PC-9 (cell line): ENCODE measurements around the gene PEX11G. TPM values are rescaled to one million over a fixed set of nuclear protein-coding genes. Genes with fewer than 3 reads are reported as not detected.

ENCODE experiments used
- BruUV-seq: library from RNA; stranded (reverse); fragments of 400-500 nt; replicated peaks from 2 replicates; lab custom pipeline; 2021; lab: Mats Ljungman, UMichigan
- CTCF ChIA-PET: fragments of 300-600 bp; sonication (Branson Sonifier 250); formaldehyde crosslinking; loops from one replicate; lab custom pipeline; 2022; ENCODE audit warnings: antibody characterized with exemption; lab: Charles Lee
- POLR2A ChIA-PET: fragments of 300-600 bp; sonication (Branson Sonifier 250); formaldehyde crosslinking; loops from one replicate; lab custom pipeline; 2022; ENCODE audit warnings: antibody characterized with exemption; ENCODE audit not compliant: unreplicated experiment; lab: Charles Lee
- DNase-seq, 2 experiments: peaks; one replicate each; pipeline versions ENCODE4 v3.0.0 to v3.0.0-alpha.2; 2015 to 2022; ENCODE audit warnings: mixed read lengths in 1 of 2
- H2AFZ ChIP-seq: fragments of 200-600 bp; sonication (generic); 2 replicates; pipeline ENCODE4 v1.8.1; 2017; ENCODE audit warnings: antibody characterized with exemption
- H3F3A ChIP-seq: fragments of 200-600 bp; sonication (generic); 2 replicates; pipeline ENCODE4 v1.8.1; 2017; ENCODE audit warnings: antibody characterized with exemption, mild to moderate bottlenecking, low read depth; ENCODE audit not compliant: insufficient read depth
- H3K27ac ChIP-seq: fragments of 200-600 bp; sonication (generic); 2 replicates; pipeline ENCODE4 v1.6.1; 2016; ENCODE audit warnings: mixed run types
- H3K27me3 ChIP-seq: fragments of 200-600 bp; sonication (generic); 2 replicates; pipeline ENCODE4 v1.6.1; 2016; ENCODE audit warnings: low read depth, mixed run types; ENCODE audit not compliant: insufficient read depth
- H3K36me3 ChIP-seq: fragments of 200-600 bp; sonication (generic); 2 replicates; pipeline ENCODE4 v1.6.1; 2016; ENCODE audit warnings: low read depth, mixed run types
- H3K4me1 ChIP-seq: fragments of 200-600 bp; sonication (generic); replicated peaks from 2 replicates; pipeline ENCODE4 v1.6.1; 2016; ENCODE audit warnings: mixed run types; ENCODE audit not compliant: insufficient read depth
- H3K4me2 ChIP-seq: fragments of 200-600 bp; sonication (generic); 2 replicates; pipeline ENCODE4 v1.6.1; 2017; ENCODE audit warnings: mixed run types
- H3K4me3 ChIP-seq: fragments of 200-600 bp; sonication (generic); 2 replicates; pipeline ENCODE4 v1.6.1; 2016; ENCODE audit warnings: mixed run types
- H3K79me2 ChIP-seq: fragments of 200-600 bp; sonication (generic); 2 replicates; pipeline ENCODE4 v1.6.1; 2017; ENCODE audit warnings: low read depth, mixed run types
- H3K9me2 ChIP-seq: fragments of 200-600 bp; sonication (generic); 2 replicates; pipeline ENCODE4 v1.8.1; 2017; ENCODE audit warnings: mild to moderate bottlenecking; ENCODE audit not compliant: insufficient read depth
- H3K9me3 ChIP-seq: fragments of 200-600 bp; sonication (generic); 2 replicates; pipeline ENCODE4 v1.8.1; 2016; ENCODE audit warnings: low read depth; ENCODE audit not compliant: insufficient read depth
- H4K20me1 ChIP-seq: fragments of 200-600 bp; sonication (generic); 2 replicates; pipeline ENCODE4 v1.8.1; 2017; ENCODE audit not compliant: insufficient read depth
- CTCF ChIP-seq: fragments of 200-600 bp; sonication (generic); conservative IDR thresholded peaks from 2 replicates; pipeline ENCODE4 v1.6.1; 2017; ENCODE audit warnings: mixed run types, antibody characterized with exemption, mild to moderate bottlenecking, moderate library complexity
- EZH2 ChIP-seq: fragments of 200-600 bp; sonication (generic); IDR thresholded peaks from 2 replicates; pipeline ENCODE4 v1.8.0; 2017; ENCODE audit warnings: antibody characterized with exemption, low read depth
- intact Hi-C: fragments of 100-400 bp; cut with micrococcal nuclease; formaldehyde crosslinking; loops from one replicate; pipeline ENCODE4 v1.10.0; 2022; ENCODE audit not compliant: unreplicated experiment
- total RNA-seq: library from RNA; stranded (reverse); gene quantifications from 2 replicates; pipeline ENCODE4 v1.2.3, GENCODE V29; 2021

Gene PEX11G
- total RNA-seq, 1 experiment from 2014 or later: 10.5 TPM

- Histone ChIP-seq H3K79me2 (peaks cover 44% of the 10 kb centered on the region), H3K4me2 (no peak overlapping the region), H3K36me3 (peaks cover 5% of the 10 kb centered on the region), H3F3A (peaks cover 17% of the 10 kb centered on the region), H3K4me1 (peaks cover 19% of the 10 kb centered on the region), H3K9me2 (no peaks in the 10 kb centered on the region), H3K4me3 (no peak overlapping the region), H2AFZ (no peak overlapping the region), H4K20me1 (peaks cover 10% of the 10 kb centered on the region; the same call in 1 of the 2 replicates), H3K9me3 (no peaks in the 10 kb centered on the region), H3K27me3 (no peaks in the 10 kb centered on the region), H3K27ac (no peak overlapping the region)
- no peak for DNase-seq
- POLR2A ChIA-PET: no interaction called here
- TF ChIP-seq CTCF (no peak), EZH2 (no peak)
- CTCF ChIA-PET: no interaction called here
- BruUV-seq: no TSS peak
- intact Hi-C loops: no loop called here
Observed at GRCh38 chr19:7429638-7430282, 59.1 kb downstream of the PEX11G start.

GRCh38 chr19:7428651-7429113 lies 60.2 kb downstream of the PEX11G start:
- Histone ChIP-seq H3K79me2 (peaks cover 46% of the 10 kb centered on the region), H4K20me1 (peaks cover 10% of the 10 kb centered on the region; the same call in 1 of the 2 replicates), H3K4me1 (peaks cover 30% of the 10 kb centered on the region), H3K4me2 (no peak overlapping the region), H3K4me3 (no peak overlapping the region), H3K36me3 (peaks cover 5% of the 10 kb centered on the region), H2AFZ (no peak overlapping the region), H3K9me2 (no peaks in the 10 kb centered on the region), H3K27me3 (no peaks in the 10 kb centered on the region), H3K9me3 (no peaks in the 10 kb centered on the region), H3K27ac (no peak overlapping the region), H3F3A (peaks cover 28% of the 10 kb centered on the region)
- CTCF ChIA-PET: no interaction called here
- TF ChIP-seq EZH2 (no peak), CTCF (no peak)
- no peak for DNase-seq
- POLR2A ChIA-PET: no interaction called here
- BruUV-seq: no TSS peak
- intact Hi-C loops: no loop called here

- Histone ChIP-seq H3F3A (peaks cover 35% of the 10 kb centered on the region), H3K79me2 (peaks cover 54% of the 10 kb centered on the region), H3K4me1 (peaks cover 37% of the 10 kb centered on the region), H3K9me3 (no peaks in the 10 kb centered on the region), H3K27me3 (no peaks in the 10 kb centered on the region), H4K20me1 (peaks cover 8% of the 10 kb centered on the region; the same call in 1 of the 2 replicates), H3K9me2 (no peaks in the 10 kb centered on the region), H2AFZ (no peak overlapping the region), H3K4me2 (no peak overlapping the region), H3K4me3 (no peak overlapping the region), H3K36me3 (peaks cover 5% of the 10 kb centered on the region), H3K27ac (no peak overlapping the region)
- TF ChIP-seq EZH2 (no peak), CTCF (no peak)
- ChIA-PET CTCF (interaction anchor here (0.7 kb wide), 1 partner anchor 36 kb away, joined by 15 read pairs; no protein-coding TSS in a partner anchor), POLR2A (interaction anchor here (0.5 kb wide), 1 partner anchor 53 kb away, joined by 4 read pairs; no protein-coding TSS in a partner anchor)
- DNase-seq: no peak
- intact Hi-C loops: no loop called here
- no TSS peak for BruUV-seq
Observed at GRCh38 chr19:7427944-7428343, 60.9 kb downstream of the PEX11G start.
